HG03097 (cell line): ENCODE results near the gene PON1.

Experiments used
- ATAC-seq: cut with Tn5 transposase; IDR thresholded peaks from one replicate; pipeline ENCODE4 v1.9.1; 2021; ENCODE audit not compliant: unreplicated experiment, low FRiP score

The PON1 gene

DNA sequence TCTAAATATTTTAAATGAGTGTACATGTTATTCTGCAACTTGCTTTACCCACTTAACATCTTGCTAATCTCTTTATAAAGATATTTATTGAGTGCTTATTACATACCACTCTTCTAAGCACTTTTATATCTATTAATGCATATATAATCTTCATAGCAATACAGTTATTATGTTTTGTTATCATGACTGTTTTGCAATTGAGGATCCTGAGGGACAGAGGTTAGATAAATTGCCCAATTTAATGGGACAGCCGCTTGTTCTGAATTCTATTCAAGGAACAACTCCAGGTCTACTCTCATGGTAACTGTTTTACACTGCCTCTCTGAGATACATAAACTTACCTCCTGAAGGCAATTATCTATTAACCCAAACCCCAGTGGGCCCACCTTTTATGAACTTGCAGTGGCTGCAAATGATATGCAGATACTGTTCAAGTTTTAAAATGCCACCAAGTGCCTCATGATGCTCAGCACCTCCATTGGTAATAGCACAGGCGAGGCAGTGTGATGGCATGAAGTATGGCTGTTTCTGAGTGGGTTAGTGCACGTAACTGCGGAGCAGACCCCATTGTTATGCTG lies 60.5 kb downstream of the PON1 start:
- ATAC-seq = no peak

GRCh38 chr7:95262875-95263274 lies 61.5 kb downstream of the PON1 start:
- no peak for ATAC-seq

GRCh38 chr7:95261895-95262415 lies 62.4 kb downstream of the PON1 start:
- no peak for ATAC-seq

DNA sequence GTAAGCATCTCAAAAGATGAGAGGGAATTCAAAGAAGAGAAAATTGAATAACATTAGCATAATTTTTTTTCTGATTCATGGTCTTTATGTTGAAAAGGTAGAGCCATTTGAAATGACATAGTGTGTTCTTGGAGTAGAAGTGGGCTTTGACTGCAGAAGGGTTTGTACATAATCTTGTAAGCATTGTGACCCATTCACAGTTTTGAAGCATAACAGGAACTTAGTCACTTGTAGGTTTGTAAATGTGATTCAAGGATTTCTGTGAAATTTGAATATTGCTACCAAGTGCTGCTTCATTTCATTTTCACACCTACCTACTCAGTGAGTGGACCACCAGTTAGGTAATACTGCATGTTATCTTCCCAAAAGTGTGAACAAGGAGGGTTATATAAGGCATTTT lies 68.6 kb downstream of the PON1 start:
- ATAC-seq = no peak

GRCh38 chr7:95253986-95254385 lies 70.3 kb downstream of the PON1 start:
- no peak for ATAC-seq

DNA sequence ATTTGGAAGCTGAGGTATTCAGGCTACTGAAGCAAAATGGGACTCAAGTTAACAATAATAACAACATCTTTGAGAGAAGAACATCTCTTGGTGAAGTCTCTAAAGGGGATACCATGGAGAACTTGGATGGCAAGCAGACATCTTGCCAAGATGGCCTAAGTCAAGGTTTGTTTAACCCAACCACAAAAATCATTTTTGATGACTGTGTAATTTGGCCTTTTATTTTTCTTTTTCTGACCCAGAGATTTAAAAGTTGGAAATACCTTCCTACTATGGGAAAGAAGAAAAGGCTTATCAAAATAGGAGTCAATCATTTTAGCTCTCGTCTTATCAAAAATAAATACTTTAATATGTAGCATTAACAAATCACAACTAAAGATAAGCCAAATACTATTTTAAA lies 72.4 kb downstream of the PON1 start:
- ATAC-seq = no peak

GRCh38 chr7:95250571-95250970 lies 73.8 kb downstream of the PON1 start:
- ATAC-seq = no peak
